NCI-H345 treated with DMSO at 0.1 percent for 48 hours (cell line): Measurements from ENCODE around the gene ASB11.

Experiments used
- DNase-seq: peaks from one replicate; lab custom pipeline; 2025; ENCODE audit not compliant: unreplicated experiment; lab: John Stamatoyannopoulos, UW

Gene ASB11

DNA sequence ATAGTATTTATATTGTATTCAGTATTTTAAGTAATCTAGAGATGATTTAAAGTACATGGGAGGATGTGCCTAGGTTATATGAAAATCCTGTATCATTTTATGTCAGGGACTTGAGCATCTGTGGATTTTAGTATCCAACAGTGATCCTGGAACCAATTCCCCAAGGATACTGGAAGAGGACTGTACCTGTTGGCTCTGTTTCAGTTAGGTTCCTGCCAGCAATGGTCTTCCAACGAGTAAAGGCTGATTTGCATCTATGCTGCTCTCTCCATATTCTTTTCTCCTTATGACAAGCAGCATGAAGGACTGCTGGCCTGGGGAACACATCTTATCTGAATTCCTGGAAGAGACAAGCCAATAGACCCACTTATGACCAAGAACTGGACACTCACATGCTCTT, 80.4 kb downstream of the ASB11 start:
- DNase-seq: no peak

DNA sequence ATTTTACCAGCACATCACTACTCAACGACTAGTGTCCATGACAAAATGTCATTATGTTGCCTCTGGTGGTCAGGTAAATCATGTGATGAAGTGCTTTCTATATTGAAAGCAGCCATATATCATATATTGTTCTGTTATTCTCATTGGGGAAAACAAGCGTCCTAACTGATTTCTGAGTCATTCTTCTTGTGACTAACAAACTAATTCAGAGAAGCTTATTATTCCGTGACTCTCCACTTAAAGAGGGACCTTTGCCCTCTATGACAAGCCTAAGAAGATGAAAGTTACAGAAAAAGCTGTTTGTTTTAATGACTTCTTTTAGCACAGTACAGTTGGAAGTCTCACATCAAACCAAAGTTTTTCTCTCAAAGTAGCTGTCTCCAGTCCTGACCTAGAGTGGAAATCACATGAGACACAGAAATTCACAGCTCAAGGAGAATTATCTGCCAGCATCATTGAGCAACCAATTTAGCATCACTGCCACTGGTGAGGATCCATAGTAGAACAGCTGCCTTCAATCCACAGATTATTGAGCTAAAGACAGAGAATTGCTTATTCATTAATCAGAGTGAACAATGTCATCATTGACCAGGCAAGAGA, 81.9 kb downstream of the ASB11 start:
- DNase-seq: no peak
